Ovary (tissue), 9 donors: ENCODE data around the gene SLX4IP. TPM values are rescaled to one million over a fixed set of nuclear protein-coding genes. Genes with fewer than 3 reads are reported as not detected.

ENCODE experiments used
- DNase-seq, 5 donors: peaks; one replicate each; pipeline ENCODE4 v3.0.0-alpha.2; 2019 to 2020
- H3K27ac ChIP-seq, 2 donors: fragments of 200-600 bp; one replicate each; pipeline versions ENCODE4 v1.5.1 to v1.8.0; 2019 to 2022
- H3K27me3 ChIP-seq: fragments of 200-600 bp; one replicate; pipeline ENCODE4 v1.8.0; 2022
- H3K36me3 ChIP-seq: fragments of 200-600 bp; sonication (generic); one replicate; pipeline ENCODE4 v1.5.1; 2019
- H3K4me1 ChIP-seq: one replicate; pipeline ENCODE4 v1.8.1; 2013; ENCODE audit warnings: mild to moderate bottlenecking, moderate library complexity; ENCODE audit not compliant: insufficient read depth
- H3K4me3 ChIP-seq: fragments of 200-600 bp; sonication (generic); one replicate; pipeline ENCODE4 v1.5.1; 2017
- H3K9me3 ChIP-seq, 2 donors: fragments of 200-600 bp in 1 of 2; sonication (generic) in 1 of 2; one replicate each; pipeline versions ENCODE4 v1.5.1 to v1.8.1; 2013 to 2019; ENCODE audit warnings: mild to moderate bottlenecking in 1 of 2, moderate library complexity in 1 of 2
- CTCF ChIP-seq, 3 donors: fragments of 450-650 bp in 2 of 3; fragments of 200-600 bp in 1 of 3; IDR thresholded peaks; one replicate each; pipeline versions ENCODE4 v1.5.1 to v1.8.0; 2016 to 2022; ENCODE audit warnings: antibody characterized with exemption in 3 of 3, mild to moderate bottlenecking in 1 of 3
- EP300 ChIP-seq: sonication (generic); formaldehyde crosslinking; IDR thresholded peaks from one replicate; pipeline ENCODE4 v1.6.1; 2017; ENCODE audit warnings: antibody characterized with exemption
- POLR2A ChIP-seq: fragments of 450-650 bp; IDR thresholded peaks from one replicate; pipeline ENCODE4 v1.6.1; 2017; ENCODE audit warnings: antibody characterized with exemption, mild to moderate bottlenecking, moderate library complexity
- WGBS, 3 donors: extraction: QIAGEN DNeasy Blood & Tissue Kit in 1 of 3; methylation state at CpG; one replicate each; pipeline versions ENCODE4 v1.1.5 to v1.1.7; 2013 to 2017; 5-methylcytosine and 5-hydroxymethylcytosine counted together
- intact Hi-C, 4 donors: fragments of 100-400 bp; cut with DNase I; formaldehyde crosslinking; loops; one replicate each; pipeline versions ENCODE4 v1.11.0 to v1.15.1; 2022 to 2023
- polyA plus RNA-seq, 2 donors: library from polyadenylated mRNA; stranded (reverse); fragments of 200-250 nt in 1 of 2; fragments of 350-450 nt in 1 of 2; fragmentation: Illumina TruSeq in 1 of 2; extraction: RNeasy Lipid Tissue Mini Kit (QIAGEN cat#74804) in 1 of 2; gene quantifications; one replicate each; pipeline ENCODE4 v1.2.3, GENCODE V29; 2013 to 2014
- total RNA-seq, 7 donors: library from RNA; depleted of rRNA in 2 of 7; stranded (reverse); fragments of >200 nt in 2 of 7; fragmentation: NEBNext Ultra II Directional in 3 of 7; extraction: Animal tissue kit (Norgen Biotek cat#: 25700) in 3 of 7; gene quantifications; one replicate each; pipeline versions ENCODE4 v1.1.0 to v1.2.4, GENCODE V29; 2016 to 2023
- donor health status: DM: no; HTN: no; CAD: no; lungs with moderate emphysema.
- donor health status: DM: no; HTN: no; CAD: no.
- donor health status: Bipolar disorder and iron deficiency.
- donor health status: DM: yes; HTN: yes; CAD: no.
- donor health status: DM: no; HTN: no; CAD: no.
- donor health status: DM: yes; HTN: yes; CAD: no.

SLX4IP gene
- total and polyA plus RNA-seq, 9 donors: 0.98 to 5.1 (median 2.8) TPM

- H3K4me3 ChIP-seq: no peak overlapping the region
- no peaks in the 10 kb centered on the region for H3K36me3 ChIP-seq
- no peak overlapping the region for H3K27ac ChIP-seq
- no peaks in the 10 kb centered on the region for H3K27me3 ChIP-seq
- TF ChIP-seq POLR2A: no peak
- no peak for TF ChIP-seq CTCF (IDR thresholded peaks at IDR 0.05)
- TF ChIP-seq EP300: no peak
- H3K9me3 ChIP-seq: no peaks in the 10 kb centered on the region
- intact Hi-C loops: no loop called here
- WGBS, 3 donors: 94 to 97% (median 94%) methylated on average over 3 of the region's 3 CpGs
- DNase-seq: no peak
- H3K4me1 ChIP-seq: peaks cover 33% of the 10 kb centered on the region
These were observed 75.1 kb downstream of the SLX4IP start for GRCh38 chr20:10510216-10510615.

- Histone ChIP-seq H3K27ac (peak overlapping the region in 1 of 2 donors; percentile 40), H3K27me3 (no peaks in the 10 kb centered on the region), H3K4me3 (no peak overlapping the region), H3K9me3 (no peaks in the 10 kb centered on the region), H3K36me3 (no peaks in the 10 kb centered on the region), H3K4me1 (peaks cover 27% of the 10 kb centered on the region)
- DNase-seq: no peak
- intact Hi-C loops: no loop called here
- 73 to 83% (median 79%) methylated on average over 3 of the region's 3 CpGs for whole genome bisulfite sequencing, 3 donors
- TF ChIP-seq POLR2A: no peak
- TF ChIP-seq CTCF (IDR thresholded peaks at IDR 0.05): no peak
- no peak for TF ChIP-seq EP300
These were observed 76.0 kb downstream of the SLX4IP start for GRCh38 chr20:10511170-10511508.

GRCh38 chr20:10511509-10512251 lies 76.6 kb downstream of the SLX4IP start:
- peak; percentile 71 to 88 (median 75) for DNase-seq
- no peaks in the 10 kb centered on the region for H3K36me3 ChIP-seq
- intact Hi-C loops: no loop called here
- TF ChIP-seq EP300: no peak
- no peak for TF ChIP-seq POLR2A
- no peak for TF ChIP-seq CTCF (IDR thresholded peaks at IDR 0.05)
- H3K4me3 ChIP-seq: no peak overlapping the region
- peaks cover 27% of the 10 kb centered on the region for H3K4me1 ChIP-seq
- H3K9me3 ChIP-seq: no peaks in the 10 kb centered on the region
- peak overlapping the region in 1 of 2 donors; percentile 40 for H3K27ac ChIP-seq
- no peaks in the 10 kb centered on the region for H3K27me3 ChIP-seq
- 4 to 7% (median 6%) methylated on average over 5 of the region's 5 CpGs for WGBS, 3 donors

GRCh38 chr20:10513061-10513460 lies 78.0 kb downstream of the SLX4IP start:
- no peak for TF ChIP-seq EP300
- TF ChIP-seq POLR2A: no peak
- no peak for TF ChIP-seq CTCF (IDR thresholded peaks at IDR 0.05)
- no peak for DNase-seq
- intact Hi-C loops: no loop called here
- Histone ChIP-seq H3K4me1 (peaks cover 22% of the 10 kb centered on the region), H3K27ac (no peak overlapping the region), H3K36me3 (no peaks in the 10 kb centered on the region), H3K4me3 (no peak overlapping the region), H3K9me3 (no peaks in the 10 kb centered on the region), H3K27me3 (no peaks in the 10 kb centered on the region)
- 88 to 92% (median 91%) methylated on average over 2 of the region's 2 CpGs for WGBS, 3 donors
